ENCODE data around the gene DNAH6.
"Not testable (repeated sequence)": the region's sequence is repeated elsewhere in the genome, so short reads cannot be mapped to it uniquely, and the experiment has no call there.

DNAH6 gene

DNA sequence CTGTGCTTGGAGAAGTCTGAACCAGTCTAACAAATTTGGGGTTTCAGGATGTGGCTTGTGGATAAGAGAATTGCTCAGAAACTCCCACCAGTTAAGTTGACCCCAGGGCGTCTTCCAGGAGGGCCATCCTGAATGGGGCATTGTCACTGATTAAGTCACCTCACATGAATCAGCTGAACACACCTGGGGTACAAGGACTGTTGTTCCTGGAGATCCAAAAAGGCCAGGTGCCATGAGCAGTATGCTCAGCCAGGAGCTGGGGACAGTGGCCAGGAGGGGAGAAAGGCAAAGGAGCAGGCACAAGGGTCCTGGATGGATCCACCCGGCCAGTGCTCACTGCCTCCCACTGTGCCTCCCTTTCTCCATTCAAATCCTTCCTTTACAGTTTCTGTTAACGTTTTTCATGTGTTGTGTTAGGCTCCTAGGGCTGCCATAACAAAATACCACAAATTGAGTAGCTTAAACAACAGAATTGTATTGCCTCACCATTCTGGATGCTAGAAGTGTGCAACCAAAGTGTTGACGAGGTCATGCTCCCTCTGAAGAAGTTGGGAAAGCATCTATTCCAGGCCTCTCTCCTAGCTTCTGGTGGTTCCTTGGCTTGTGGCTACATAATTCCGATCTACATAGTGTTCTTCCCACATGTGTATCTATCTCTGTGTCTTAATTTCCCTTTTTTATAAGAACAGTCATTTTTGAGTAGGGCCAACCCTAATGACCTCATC, 331.2 kb downstream of the DNAH6 start:
- DNase-seq = no peak

DNA sequence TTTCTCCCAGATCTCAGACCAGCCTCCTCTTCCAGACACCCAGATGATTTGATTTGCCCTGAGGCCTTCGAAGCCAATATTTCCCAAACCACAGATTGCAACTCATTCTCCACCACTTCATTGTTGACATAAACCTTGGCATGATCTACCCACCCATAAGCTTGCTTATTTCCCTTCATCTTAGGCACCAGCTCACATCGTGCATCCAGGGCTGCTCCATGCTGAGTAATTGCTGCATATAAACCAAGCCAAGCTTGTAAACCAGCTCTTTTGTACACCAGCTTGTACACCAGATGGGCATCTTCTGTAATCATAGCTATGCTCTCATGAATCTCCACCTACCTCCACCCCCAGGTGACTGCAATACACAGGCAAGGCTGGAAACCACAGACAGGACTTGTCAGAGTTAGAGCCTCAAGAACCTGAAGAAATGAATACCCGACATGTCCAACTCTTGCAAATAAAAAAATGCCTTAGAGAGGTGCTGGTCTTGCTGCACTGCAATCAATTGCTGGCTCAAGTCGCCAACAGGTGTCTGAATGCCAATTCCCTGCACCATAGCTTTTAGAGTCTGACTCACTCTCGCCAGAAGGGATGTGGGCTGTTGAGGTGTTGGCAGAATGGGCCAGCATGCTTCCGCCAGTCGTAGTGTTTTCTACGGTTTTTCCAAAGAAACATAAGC, 333.1 kb downstream of the DNAH6 start:
- DNase-seq = peak; percentile 99

DNA sequence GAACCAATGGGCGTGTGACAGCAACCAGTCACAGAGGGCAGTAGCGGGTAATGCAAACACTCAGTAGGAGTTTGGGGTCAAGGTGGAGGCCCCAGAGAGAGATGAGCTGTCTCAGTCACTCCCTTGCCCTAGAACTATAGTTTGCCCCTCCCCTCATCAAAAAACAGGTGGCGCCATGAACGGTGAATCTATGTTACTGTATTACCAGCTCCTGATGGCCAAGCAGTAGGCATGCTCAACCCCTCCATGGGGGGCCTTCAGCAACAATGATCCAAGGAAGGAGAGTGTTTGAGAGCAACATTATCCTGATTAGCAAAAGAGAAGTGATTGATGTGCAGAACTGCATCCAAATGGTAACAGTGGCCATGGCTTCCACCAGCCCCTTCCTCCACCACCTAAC, 334.2 kb downstream of the DNAH6 start:
- no peak for DNase-seq

DNA sequence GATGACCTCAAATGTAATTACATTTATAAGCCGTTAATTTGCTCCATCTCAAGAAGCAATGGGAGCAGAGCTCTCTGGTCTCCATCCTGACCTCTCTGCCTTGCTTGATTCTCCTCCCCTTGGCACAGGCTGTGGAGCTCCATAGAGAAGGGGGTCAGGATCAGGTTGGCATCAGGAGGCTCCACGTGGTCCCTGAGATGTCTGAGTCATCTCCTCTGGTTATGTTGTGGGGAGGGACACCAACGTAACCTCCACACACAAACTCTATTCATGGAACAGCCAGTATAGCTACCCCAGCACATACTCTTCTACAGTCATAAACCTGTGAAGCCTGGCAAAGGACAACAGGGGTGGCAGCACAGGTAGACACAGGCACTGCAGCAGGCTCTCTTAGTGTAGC, 335.6 kb downstream of the DNAH6 start:
- DNase-seq = no peak

DNA sequence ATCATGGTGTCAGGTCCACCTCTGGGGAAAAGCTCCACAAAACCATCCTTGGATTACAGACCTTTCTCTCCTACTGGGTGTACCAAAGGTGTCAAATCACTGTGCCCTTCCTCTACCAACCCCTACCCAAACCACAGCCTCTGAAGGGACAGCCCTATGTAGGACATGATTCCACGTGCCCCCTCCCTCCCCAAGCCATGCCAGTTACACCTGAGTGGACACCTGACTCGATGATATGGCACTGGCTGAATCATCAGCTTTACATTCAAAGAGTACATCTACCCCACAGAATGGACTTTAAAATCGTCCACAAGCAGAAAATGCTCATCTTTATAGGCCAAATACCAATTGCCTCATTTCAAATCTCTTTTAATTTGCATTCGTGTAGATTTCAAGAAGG, 338.6 kb downstream of the DNAH6 start:
- no peak for DNase-seq

DNA sequence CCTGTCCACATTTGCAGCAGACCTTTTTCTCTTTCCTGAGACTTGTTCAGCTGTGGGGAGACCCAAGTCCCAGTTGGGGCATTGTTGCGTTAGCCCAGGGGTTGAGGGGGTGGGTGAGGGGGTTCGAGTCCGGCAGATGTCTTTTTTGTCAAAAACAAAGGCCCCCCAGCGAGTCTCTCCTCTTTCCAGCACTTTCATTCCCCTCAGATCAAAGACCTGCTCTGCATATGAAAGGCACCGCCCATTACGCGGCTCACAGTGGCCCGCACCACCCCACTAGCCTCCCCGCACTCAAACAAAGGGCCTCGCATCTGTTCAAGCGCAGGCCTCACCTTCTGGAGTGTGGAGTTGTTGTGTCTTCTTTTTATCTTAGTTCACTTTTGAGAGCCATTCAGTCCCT, 339.4 kb downstream of the DNAH6 start:
- DNase-seq = no peak

DNA sequence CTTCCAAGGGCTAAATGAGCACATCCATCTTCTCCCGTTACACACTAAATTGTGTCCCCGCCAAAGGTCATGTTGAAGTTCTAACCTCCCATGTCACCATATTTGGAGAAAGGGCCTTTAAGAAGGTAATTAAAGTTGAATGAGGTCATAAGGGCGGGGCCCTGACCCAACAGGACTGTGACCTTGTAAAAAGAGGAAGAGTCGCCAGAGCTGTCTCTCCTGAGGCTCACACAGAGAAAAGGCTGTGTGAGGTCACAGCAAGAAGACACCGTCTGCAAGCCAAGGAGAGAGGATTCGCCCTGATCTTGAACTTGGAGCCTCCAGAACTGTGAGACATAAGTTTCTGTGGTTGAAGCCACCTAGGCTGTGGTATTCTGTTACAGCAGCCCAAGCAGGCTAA, 340.5 kb downstream of the DNAH6 start:
- DNase-seq = no peak

DNA sequence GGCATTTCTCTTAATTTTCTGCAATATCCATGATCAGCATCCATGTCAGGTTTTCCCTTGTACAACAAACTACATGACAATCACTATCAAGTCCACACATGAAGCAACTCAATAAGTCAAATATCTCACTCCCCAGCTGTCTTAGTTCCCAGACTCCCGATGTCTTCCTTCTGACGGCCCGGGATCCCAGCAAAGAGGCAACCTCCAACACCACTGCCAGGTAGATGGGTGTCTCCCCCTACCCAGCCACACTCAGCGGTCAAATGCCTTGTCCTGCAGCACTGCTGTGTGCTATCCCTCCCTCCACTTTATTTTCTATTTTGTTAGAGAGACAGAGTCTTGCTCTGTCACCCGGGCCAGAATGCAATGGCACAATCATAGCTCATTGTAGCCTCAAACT, 341.3 kb downstream of the DNAH6 start:
- no peak for DNase-seq

DNA sequence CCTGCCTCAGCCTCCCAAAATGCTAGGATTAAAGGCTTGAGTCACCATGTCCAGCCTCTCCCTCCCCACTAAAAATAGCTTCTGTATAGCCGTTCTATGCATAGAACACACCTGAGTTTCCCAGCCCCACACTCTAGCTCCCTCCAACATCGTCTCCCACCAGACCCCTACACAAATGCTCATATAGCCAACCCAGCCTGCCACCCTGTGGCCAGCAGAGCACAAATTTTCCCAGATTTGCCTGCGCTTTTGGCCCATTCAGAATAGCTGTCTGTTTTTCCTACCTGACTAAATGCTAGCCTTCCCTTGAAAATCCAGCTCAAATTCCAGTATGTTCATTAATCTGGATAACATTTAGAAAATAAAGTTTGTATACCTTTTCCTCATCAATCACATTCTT, 341.8 kb downstream of the DNAH6 start:
- no peak for DNase-seq

DNA sequence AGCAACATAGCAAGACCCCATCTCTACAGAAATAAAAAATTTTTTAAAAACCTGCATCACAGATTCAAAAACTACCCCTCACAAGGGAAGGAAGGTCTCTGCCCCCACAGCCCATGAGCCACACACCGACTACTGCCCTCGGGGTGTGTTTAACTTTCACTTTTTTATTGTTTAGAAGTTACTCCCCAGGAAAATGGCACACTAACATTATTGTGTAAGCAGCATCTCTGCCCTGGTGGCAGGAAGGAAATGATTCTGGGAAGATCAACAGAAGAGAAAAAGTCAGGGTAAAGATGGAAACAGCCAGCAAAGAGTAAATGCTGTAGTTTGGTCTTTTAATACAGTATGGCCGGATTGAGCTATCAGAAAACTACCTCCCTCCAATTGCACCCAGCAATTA, 342.6 kb downstream of the DNAH6 start:
- no peak for DNase-seq

DNA sequence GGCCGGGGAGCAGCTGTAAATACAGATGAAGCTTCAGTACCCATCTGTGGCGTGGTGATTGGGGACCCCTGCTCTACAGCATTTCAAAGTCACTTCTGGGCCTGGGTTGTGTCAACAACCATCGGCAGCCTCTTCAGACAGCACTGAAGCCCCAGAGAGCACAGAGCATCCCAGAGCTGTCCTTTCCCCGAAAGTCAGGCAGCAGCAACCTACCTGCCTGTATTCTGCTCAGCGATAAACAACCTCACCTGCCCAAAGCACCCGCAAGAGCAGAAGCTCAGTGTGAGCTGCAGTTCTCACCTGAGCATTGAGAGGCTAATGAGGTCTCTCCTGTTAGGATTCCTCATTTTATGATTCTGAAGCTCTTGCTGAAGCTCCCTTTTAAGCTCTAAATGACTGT, 345.2 kb downstream of the DNAH6 start:
- DNase-seq = no peak

DNA sequence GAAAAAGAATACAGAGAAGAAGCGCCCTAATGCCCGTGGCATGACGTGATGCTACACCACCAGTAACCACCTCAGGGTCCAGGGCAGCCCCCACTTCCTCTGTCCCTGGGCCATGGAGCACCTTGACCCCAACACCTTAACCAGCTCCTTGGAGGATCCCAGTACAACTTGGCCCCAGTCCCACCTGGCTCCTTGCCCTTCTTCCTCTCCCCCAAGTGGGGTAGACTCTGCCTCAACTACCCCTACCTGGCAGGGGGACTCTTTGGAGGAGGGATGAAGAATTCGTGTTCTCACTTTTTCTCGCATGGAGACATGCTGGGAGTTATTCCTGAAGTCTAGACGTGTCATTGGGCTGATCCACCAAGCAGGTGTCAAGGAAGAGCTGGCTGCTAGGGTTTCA, 345.7 kb downstream of the DNAH6 start:
- no peak for DNase-seq

DNA sequence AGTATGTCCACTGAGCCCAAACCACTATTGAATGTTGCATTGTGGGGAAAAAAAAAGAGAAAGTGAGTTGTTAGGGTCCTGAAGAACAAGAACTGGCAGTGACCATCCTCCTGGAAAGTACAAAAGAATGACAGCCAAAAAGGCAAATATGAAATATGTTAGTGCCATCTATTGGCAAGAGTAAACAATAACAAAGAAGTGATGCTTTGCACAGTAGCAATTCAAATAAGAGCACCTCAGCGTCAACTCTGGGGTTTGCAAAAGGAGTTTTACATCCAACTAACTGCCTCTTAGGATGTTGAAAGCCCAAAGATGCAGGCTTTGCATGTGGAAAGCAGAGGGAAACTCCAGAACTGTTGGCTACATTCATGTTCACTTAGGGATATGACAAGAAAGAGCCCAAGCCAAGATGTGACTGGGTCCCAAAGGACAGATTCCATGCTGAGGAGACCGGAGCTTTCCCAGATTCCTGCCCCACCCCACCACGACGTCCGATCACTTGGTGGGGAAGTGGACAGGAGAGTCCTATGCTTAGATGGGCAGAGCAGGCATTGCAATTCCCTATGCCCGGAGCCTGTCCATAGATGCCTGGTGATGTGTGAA, 349.0 kb downstream of the DNAH6 start:
- DNase-seq = peak; percentile 81

DNA sequence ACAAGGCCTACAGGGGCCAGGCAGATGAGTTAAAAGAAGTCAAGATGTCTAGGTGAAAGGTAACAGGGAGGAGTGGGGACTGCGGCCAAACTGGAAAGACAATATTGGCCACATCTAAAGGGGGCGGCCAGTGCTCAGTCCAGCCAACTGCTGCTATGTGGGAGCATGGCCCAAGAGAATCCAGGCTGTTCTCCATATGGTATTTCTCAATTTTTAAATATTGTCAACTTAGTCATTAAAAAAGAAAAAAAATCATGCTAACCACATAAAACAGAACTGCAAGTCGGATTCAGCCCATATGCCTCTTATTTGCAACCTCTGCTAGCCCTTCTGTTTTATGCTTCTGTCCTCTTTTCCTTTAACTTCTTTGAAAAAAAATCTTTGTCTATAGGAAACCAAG, 349.8 kb downstream of the DNAH6 start:
- DNase-seq = no peak

DNA sequence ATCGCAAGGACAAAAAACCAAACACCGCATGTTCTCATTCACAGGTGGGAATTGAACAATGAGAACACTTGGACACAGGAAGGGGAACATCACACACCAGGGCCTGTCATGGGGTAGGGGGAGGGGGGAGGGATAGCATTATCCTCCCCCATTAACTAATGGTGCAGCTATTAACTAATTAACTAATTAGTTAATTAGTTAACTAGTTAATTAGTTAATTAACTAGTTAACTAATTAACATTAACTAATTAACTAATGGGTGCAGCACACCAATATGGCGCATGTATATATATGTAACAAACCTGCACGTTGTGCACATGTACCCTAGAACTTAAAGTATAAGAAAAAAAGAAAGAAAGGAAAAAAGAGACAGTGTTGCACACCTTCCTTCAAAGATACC, 352.0 kb downstream of the DNAH6 start:
- not testable (repeated sequence) for DNase-seq

Measured in NCI-H1694 treated with DMSO at 0.1 percent for 48 hours (cell line).